HCT116 (cell line): ENCODE measurements around the gene RYR2. TPM values are rescaled to one million over a fixed set of nuclear protein-coding genes. Genes with fewer than 3 reads are reported as not detected.

ENCODE experiments used
- ATAC-seq: fragments of 200-7000 bp; cut with Tn5 transposase; 2 replicates; pipeline ENCODE4 v1.9.1; 2020; ENCODE audit warnings: mild to moderate bottlenecking, moderate library complexity
- BruUV-seq: library from RNA; stranded (reverse); fragments of 400-500 nt; replicated peaks from 2 replicates; lab custom pipeline; 2021; lab: Mats Ljungman, UMichigan
- CTCF ChIA-PET: fragments of 300-600 bp; sonication (Branson Sonifier 250); formaldehyde crosslinking; loops from one replicate; lab custom pipeline; 2021; ENCODE audit warnings: antibody characterized with exemption; lab: Charles Lee
- POLR2A ChIA-PET: fragments of 300-600, 350-600 bp; sonication (Branson Sonifier 250); formaldehyde crosslinking; loops from one replicate; lab custom pipeline; 2021; ENCODE audit warnings: antibody characterized with exemption; lab: Charles Lee
- RAD21 ChIA-PET, 2 experiments: fragments of 300-600 bp; sonication (Branson Sonifier 250); formaldehyde crosslinking; loops; one replicate each; lab custom pipeline; 2023; ENCODE audit warnings: low total read pairs in 2 of 2; ENCODE audit not compliant: uncharacterized antibody in 2 of 2, unreplicated experiment in 2 of 2, low non-redundant PET in 1 of 2; lab: Charles Lee
- DNase-seq: peaks from one replicate; pipeline ENCODE4 v3.0.0-alpha.2; 2010; ENCODE audit warnings: low read depth, low spot score
- H2AFZ ChIP-seq: fragments of 200-600 bp; shearing (Covaris generic), sonication (generic); 2 replicates; pipeline ENCODE4 v1.6.1; 2017; ENCODE audit warnings: low read depth, mixed run types, mixed read lengths, antibody characterized with exemption, low read length; ENCODE audit not compliant: poor library complexity, severe bottlenecking
- H3K27ac ChIP-seq: 2 replicates; pipeline ENCODE4 v1.5.1; 2012; ENCODE audit warnings: low read depth, low read length
- H3K27me3 ChIP-seq: fragments of 200-600 bp; sonication (generic); 2 replicates; pipeline ENCODE4 v1.6.1; 2016; ENCODE audit warnings: mixed run types, low read length, mixed read lengths; ENCODE audit not compliant: insufficient read depth
- H3K36me3 ChIP-seq, 2 experiments: fragments of 200-500 bp in 1 of 2; fragments of 200-600 bp in 1 of 2; sonication (Bioruptor generic) in 1 of 2; sonication (generic) in 1 of 2; 2 replicates each; pipeline versions ENCODE4 v1.5.1 to v1.6.1; 2014 to 2016; ENCODE audit warnings: low read length in 2 of 2, inconsistent platforms in 1 of 2, mixed read lengths in 1 of 2, mixed run types in 1 of 2; ENCODE audit not compliant: insufficient read depth in 2 of 2, control insufficient read depth in 1 of 2
- H3K4me1 ChIP-seq, 2 experiments: fragments of 200-600 bp in 1 of 2; sonication (generic) in 1 of 2; 2 replicates each; pipeline versions ENCODE4 v1.5.1 to v1.6.1; 2012 to 2017; ENCODE audit warnings: low read length in 2 of 2, inconsistent platforms in 1 of 2, mild to moderate bottlenecking in 1 of 2, mixed read lengths in 1 of 2, mixed run types in 1 of 2, moderate library complexity in 1 of 2; ENCODE audit not compliant: insufficient read depth in 2 of 2, control insufficient read depth in 1 of 2
- H3K4me2 ChIP-seq: fragments of 200-600 bp; sonication (generic); 2 replicates; pipeline ENCODE4 v1.6.1; 2017; ENCODE audit warnings: mixed run types, low read length, mixed read lengths
- H3K4me3 ChIP-seq, 2 experiments: fragments of 200-600 bp in 1 of 2; sonication (generic) in 1 of 2; replicated peaks in 1 of 2; 2 replicates each; pipeline ENCODE4 v1.5.1; 2011 to 2016; ENCODE audit warnings: low read length in 2 of 2, control low read depth in 1 of 2, low read depth in 1 of 2, mild to moderate bottlenecking in 1 of 2, mixed read lengths in 1 of 2, mixed run types in 1 of 2
- H3K79me2 ChIP-seq: fragments of 200-600 bp; sonication (generic); 2 replicates; pipeline ENCODE4 v1.6.1; 2017; ENCODE audit warnings: mild to moderate bottlenecking, mixed run types, low read length, moderate library complexity, mixed read lengths; ENCODE audit not compliant: insufficient read depth
- H3K9ac ChIP-seq: fragments of 200-600 bp; sonication (generic); 2 replicates; pipeline ENCODE4 v1.6.1; 2016; ENCODE audit warnings: low read length, mixed read lengths
- H3K9me2 ChIP-seq: fragments of 200-600 bp; sonication (generic), shearing (Covaris generic); 2 replicates; pipeline ENCODE4 v1.6.1; 2017; ENCODE audit warnings: mixed run types, mild to moderate bottlenecking, moderate library complexity; ENCODE audit not compliant: insufficient read depth
- H3K9me3 ChIP-seq, 2 experiments: fragments of 200-500 bp in 1 of 2; fragments of 200-600 bp in 1 of 2; sonication (Bioruptor generic) in 1 of 2; sonication (generic) in 1 of 2; 2 replicates each; pipeline ENCODE4 v1.6.1; 2014 to 2017; ENCODE audit warnings: low read length in 2 of 2, mixed read lengths in 2 of 2, inconsistent platforms in 1 of 2, low read depth in 1 of 2, mild to moderate bottlenecking in 1 of 2, mixed run types in 1 of 2, moderate library complexity in 1 of 2; ENCODE audit not compliant: control insufficient read depth in 1 of 2, insufficient read depth in 1 of 2
- H4K20me1 ChIP-seq: fragments of 200-600 bp; sonication (generic), shearing (Covaris generic); 2 replicates; pipeline ENCODE4 v1.6.1; 2017; ENCODE audit warnings: mixed run types, mild to moderate bottlenecking, moderate library complexity; ENCODE audit not compliant: insufficient read depth
- EZH2 ChIP-seq: fragments of 200-600 bp; sonication (generic); IDR thresholded peaks from 2 replicates; pipeline ENCODE4 v1.6.1; 2017; ENCODE audit warnings: antibody characterized with exemption, mixed run types
- FOSL1 ChIP-seq: IDR thresholded peaks from 2 replicates; pipeline ENCODE4 v1.6.1; 2012; ENCODE audit warnings: low read depth
- JUND ChIP-seq: IDR thresholded peaks from 2 replicates; pipeline ENCODE4 v1.6.1; 2012
- POLR2AphosphoS5 ChIP-seq: IDR thresholded peaks from 2 replicates; pipeline ENCODE4 v1.6.1; 2011; ENCODE audit warnings: mild to moderate bottlenecking, low read depth, low read length, moderate library complexity
- RAD21 ChIP-seq: IDR thresholded peaks from 2 replicates; pipeline ENCODE4 v1.6.1; 2012; ENCODE audit warnings: low read depth, mild to moderate bottlenecking
- SP1 ChIP-seq: IDR thresholded peaks from 2 replicates; pipeline ENCODE4 v1.6.1; 2012; ENCODE audit warnings: low read depth
- SRF ChIP-seq: IDR thresholded peaks from 2 replicates; pipeline ENCODE4 v1.6.1; 2012; ENCODE audit warnings: low read depth
- TCF7L2 ChIP-seq: IDR thresholded peaks from 2 replicates; pipeline ENCODE4 v1.7.0; 2011; ENCODE audit warnings: borderline replicate concordance, inconsistent platforms; ENCODE audit not compliant: insufficient read depth, insufficient read length; ENCODE audit errors: extremely low read depth
- YY1 ChIP-seq: IDR thresholded peaks from 2 replicates; pipeline ENCODE4 v1.6.1; 2011; ENCODE audit warnings: low read length, low read depth, moderate library complexity, mild to moderate bottlenecking; ENCODE audit not compliant: insufficient replicate concordance; ENCODE audit errors: extremely low read depth
- ZBTB33 ChIP-seq: IDR thresholded peaks from 2 replicates; pipeline ENCODE4 v1.6.1; 2011; ENCODE audit warnings: mild to moderate bottlenecking, low read length, moderate library complexity; ENCODE audit not compliant: insufficient replicate concordance; ENCODE audit errors: extremely low read depth
- intact Hi-C: fragments of 100-400 bp; cut with micrococcal nuclease; formaldehyde crosslinking; loops from 2 replicates; pipeline ENCODE4 v1.10.0; 2022
- total RNA-seq: library from RNA; stranded (reverse); gene quantifications from one replicate; pipeline ENCODE4 v1.2.1, GENCODE V29; 2021; ENCODE audit not compliant: unreplicated experiment
- TF ChIP-seq, protein P1 (sequence below): IDR thresholded peaks from 2 replicates; pipeline ENCODE4 v1.6.1; 2012

The RYR2 gene
- total RNA-seq, 1 experiment from 2014 or later = 0.02 TPM

DNA sequence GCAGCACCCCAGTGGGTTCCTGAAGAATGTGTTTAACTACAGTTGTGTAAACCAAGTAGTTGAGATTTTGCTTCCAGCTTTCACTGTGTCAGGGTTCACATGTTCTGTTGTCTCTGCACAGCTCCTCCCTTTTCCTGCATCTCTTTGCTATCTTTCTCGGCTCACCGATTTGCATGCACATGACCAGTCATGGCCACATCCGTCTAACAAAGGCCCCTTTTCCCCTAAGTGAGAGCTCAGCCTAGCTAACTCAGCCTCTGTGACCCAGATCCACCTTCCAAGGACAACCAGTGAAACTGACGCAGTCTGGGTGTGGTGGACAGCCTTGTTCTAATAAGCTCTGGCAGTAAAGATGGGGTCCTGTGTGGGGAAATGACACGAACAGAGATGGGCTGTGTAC, 747.6 kb downstream of the RYR2 start:
- H4K20me1 ChIP-seq = no peaks in the 10 kb centered on the region
- H3K9me2 ChIP-seq = no peaks in the 10 kb centered on the region
- H3K4me2 ChIP-seq = no peak overlapping the region
- CTCF ChIA-PET = no interaction called here
- POLR2A ChIA-PET = no interaction called here
- peaks cover 0 to 3% of the 10 kb centered on the region in 2 experiments; a peak in 2 of 4 replicates for H3K9me3 ChIP-seq
- no peak overlapping the region for H2AFZ ChIP-seq
- H3K4me1 ChIP-seq = no peaks in the 10 kb centered on the region
- no peak overlapping the region for H3K9ac ChIP-seq
- no peak overlapping the region for H3K27ac ChIP-seq
- BruUV-seq = no TSS peak
- H3K79me2 ChIP-seq = no peaks in the 10 kb centered on the region
- RAD21 ChIA-PET = no interaction called here
- no peaks in the 10 kb centered on the region for H3K27me3 ChIP-seq
- DNase-seq = no peak
- no peak overlapping the region for H3K4me3 ChIP-seq
- intact Hi-C loops = no loop called here
- TF ChIP-seq ZBTB33 (no peak), YY1 (no peak), FOSL1 (no peak), JUND (no peak), POLR2AphosphoS5 (no peak), SP1 (no peak), TCF7L2 (no peak), RAD21 (no peak), SRF (no peak), EZH2 (no peak)
- TF ChIP-seq, protein P1, sequence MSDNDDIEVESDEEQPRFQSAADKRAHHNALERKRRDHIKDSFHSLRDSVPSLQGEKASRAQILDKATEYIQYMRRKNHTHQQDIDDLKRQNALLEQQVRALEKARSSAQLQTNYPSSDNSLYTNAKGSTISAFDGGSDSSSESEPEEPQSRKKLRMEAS = no peak
- TF ChIP-seq, all 23 proteins: peak for 0
- ATAC-seq = no peak
- no peaks in the 10 kb centered on the region for H3K36me3 ChIP-seq
